MCF 10A (cell line): ENCODE data around the gene MAN2A1. TPM values are rescaled to one million over a fixed set of nuclear protein-coding genes. Genes with fewer than 3 reads are reported as not detected.

Source experiments
- BruUV-seq: library from RNA; stranded (reverse); fragments of 400-500 nt; replicated peaks from 2 replicates; lab custom pipeline; 2021; lab: Mats Ljungman, UMichigan
- CTCF ChIA-PET: fragments of 300-600 bp; sonication (Branson Sonifier 250); formaldehyde crosslinking; extraction: SDS; loops from one replicate; lab custom pipeline; 2021; ENCODE audit warnings: antibody characterized with exemption, inconsistent platforms; lab: Yijun Ruan, JAX
- POLR2A ChIA-PET: fragments of 300-600, 350-650 bp; sonication (Branson Sonifier 250); formaldehyde crosslinking; extraction: SDS; loops from one replicate; lab custom pipeline; 2020; ENCODE audit warnings: antibody characterized with exemption, inconsistent platforms; lab: Yijun Ruan, JAX
- DNase-seq: peaks from one replicate; pipeline ENCODE4 v3.0.0-alpha.2; 2018; ENCODE audit not compliant: unreplicated experiment
- H3K27ac Mint-ChIP-seq: one replicate; pipeline ENCODE4 v1.8.0; 2022; ENCODE audit warnings: mild to moderate bottlenecking, low read depth, mixed read lengths; ENCODE audit not compliant: unreplicated experiment
- H3K27me3 Mint-ChIP-seq: one replicate; pipeline ENCODE4 v1.8.0; 2022; ENCODE audit warnings: mixed read lengths; ENCODE audit not compliant: insufficient read depth, unreplicated experiment
- H3K36me3 Mint-ChIP-seq: one replicate; pipeline ENCODE4 v1.8.0; 2022; ENCODE audit warnings: mild to moderate bottlenecking, moderate library complexity, mixed read lengths; ENCODE audit not compliant: insufficient read depth, unreplicated experiment
- H3K4me1 Mint-ChIP-seq: one replicate; pipeline ENCODE4 v1.8.0; 2022; ENCODE audit warnings: mixed read lengths; ENCODE audit not compliant: insufficient read depth, unreplicated experiment
- H3K4me3 Mint-ChIP-seq: one replicate; pipeline ENCODE4 v1.8.0; 2022; ENCODE audit warnings: mild to moderate bottlenecking, moderate library complexity, mixed read lengths; ENCODE audit not compliant: unreplicated experiment
- H3K9me3 Mint-ChIP-seq: one replicate; pipeline ENCODE4 v1.8.0; 2022; ENCODE audit warnings: mixed read lengths; ENCODE audit not compliant: unreplicated experiment
- intact Hi-C: fragments of 100-400 bp; cut with micrococcal nuclease; formaldehyde crosslinking; loops from 2 replicates; pipeline ENCODE4 v1.14.1; 2022
- total RNA-seq: library from RNA; stranded (reverse); gene quantifications from 2 replicates; pipeline ENCODE4 v1.2.3, GENCODE V29; 2022
- TF ChIP-seq, protein P1 (sequence below): fragments of 200-600 bp; IDR thresholded peaks from one replicate; pipeline ENCODE4 v1.8.0; 2022; ENCODE audit warnings: antibody characterized with exemption, mild to moderate bottlenecking; ENCODE audit not compliant: unreplicated experiment

MAN2A1 gene
- total RNA-seq, 1 experiment from 2014 or later = 44.1 TPM

DNA sequence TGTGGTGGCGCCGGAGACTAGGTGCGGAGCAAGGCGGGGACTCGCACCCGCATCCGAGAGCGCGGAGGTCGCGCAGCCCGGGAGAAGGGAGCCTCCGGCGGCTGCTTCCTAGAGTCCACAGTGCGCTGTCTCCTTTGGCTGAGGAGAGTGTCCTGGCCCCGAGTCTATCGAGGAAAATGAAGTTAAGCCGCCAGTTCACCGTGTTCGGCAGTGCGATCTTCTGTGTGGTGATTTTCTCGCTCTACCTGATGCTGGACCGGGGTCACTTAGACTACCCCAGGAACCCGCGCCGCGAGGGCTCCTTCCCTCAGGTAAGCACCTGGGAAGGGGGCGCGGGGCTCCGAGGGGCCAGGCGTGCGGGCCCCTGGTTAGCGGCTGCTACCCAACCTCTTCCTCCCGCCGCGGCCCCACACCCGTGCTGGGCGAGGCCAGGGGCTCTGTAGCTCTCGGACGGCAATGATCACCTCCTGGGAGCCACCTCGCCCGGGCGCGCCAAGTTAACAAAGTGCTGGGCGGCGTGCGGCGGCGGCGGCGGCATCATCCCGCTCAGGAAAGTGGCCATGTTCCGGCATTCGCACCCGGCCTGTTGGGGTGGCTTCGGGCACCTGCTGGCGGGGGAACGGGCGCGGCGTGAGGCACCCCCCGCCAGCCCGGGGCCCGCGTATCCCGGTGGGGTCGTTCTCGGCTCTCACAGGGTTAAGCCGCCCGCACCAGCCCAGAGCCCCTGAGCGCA, 681 bp downstream of the MAN2A1 start:
- Mint-ChIP-seq H3K4me3 (peak overlapping the region; percentile 94), H3K36me3 (peaks cover 6% of the 10 kb centered on the region), H3K27ac (peak overlapping the region; percentile 88), H3K4me1 (peaks cover 39% of the 10 kb centered on the region), H3K9me3 (no peaks in the 10 kb centered on the region), H3K27me3 (no peaks in the 10 kb centered on the region)
- BruUV-seq = TSS peak; percentile 65
- CTCF ChIA-PET = interaction anchor here (0.6 to 1.2 kb wide), 10 partner anchors 23 to 670 kb away, joined by 3 to 5 read pairs (median 3); no protein-coding TSS in a partner anchor
- POLR2A ChIA-PET = interaction anchor here (0.5 to 3.9 kb wide), 30 partner anchors 8 to 1048 kb away, joined by 3 to 13 read pairs (median 4); partner anchors contain the start of genes PJA2 and SLC25A46
- intact Hi-C loops = loop anchor here (2.0 to 10.0 kb wide), 9 partner anchors 52 to 934 kb away; no protein-coding TSS in a partner anchor
- TF ChIP-seq, protein P1, sequence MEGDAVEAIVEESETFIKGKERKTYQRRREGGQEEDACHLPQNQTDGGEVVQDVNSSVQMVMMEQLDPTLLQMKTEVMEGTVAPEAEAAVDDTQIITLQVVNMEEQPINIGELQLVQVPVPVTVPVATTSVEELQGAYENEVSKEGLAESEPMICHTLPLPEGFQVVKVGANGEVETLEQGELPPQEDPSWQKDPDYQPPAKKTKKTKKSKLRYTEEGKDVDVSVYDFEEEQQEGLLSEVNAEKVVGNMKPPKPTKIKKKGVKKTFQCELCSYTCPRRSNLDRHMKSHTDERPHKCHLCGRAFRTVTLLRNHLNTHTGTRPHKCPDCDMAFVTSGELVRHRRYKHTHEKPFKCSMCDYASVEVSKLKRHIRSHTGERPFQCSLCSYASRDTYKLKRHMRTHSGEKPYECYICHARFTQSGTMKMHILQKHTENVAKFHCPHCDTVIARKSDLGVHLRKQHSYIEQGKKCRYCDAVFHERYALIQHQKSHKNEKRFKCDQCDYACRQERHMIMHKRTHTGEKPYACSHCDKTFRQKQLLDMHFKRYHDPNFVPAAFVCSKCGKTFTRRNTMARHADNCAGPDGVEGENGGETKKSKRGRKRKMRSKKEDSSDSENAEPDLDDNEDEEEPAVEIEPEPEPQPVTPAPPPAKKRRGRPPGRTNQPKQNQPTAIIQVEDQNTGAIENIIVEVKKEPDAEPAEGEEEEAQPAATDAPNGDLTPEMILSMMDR = no peak
- DNase-seq = peak; percentile 51

DNA sequence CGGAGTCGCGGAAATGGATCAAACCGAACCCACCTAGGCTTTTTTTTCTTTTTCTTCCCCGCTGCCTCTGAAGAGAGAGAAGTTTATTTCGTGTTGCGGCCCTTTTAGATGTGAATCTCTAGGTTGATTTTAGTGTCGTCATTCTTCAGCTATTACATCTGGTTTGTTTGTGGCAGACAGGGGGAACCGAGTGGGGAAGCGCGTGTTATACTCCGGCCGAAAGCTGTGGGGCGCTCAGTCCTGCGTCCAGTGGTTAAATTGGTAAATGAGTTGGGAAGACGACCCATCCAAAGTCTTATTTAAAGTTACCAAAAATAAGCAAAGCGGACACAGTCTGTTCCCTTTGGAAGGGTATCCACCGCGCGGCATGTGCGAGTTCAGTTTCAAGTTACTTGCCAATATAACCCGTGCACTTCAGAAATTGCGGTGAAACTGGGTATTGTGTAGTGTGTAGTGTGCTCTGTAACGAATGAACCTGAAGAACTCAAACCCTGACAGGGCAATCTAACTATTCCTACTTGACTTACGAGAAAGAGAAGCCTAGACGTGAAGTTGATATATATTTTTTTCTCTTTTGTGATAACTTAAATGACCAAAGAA, 1.3 kb downstream of the MAN2A1 start:
- BruUV-seq = TSS peak; percentile 56
- H3K4me3 Mint-ChIP-seq = peak overlapping the region; percentile 94
- intact Hi-C loops = loop anchor here (2.0 to 10.0 kb wide), 9 partner anchors 51 to 934 kb away; no protein-coding TSS in a partner anchor
- peaks cover 6% of the 10 kb centered on the region for H3K36me3 Mint-ChIP-seq
- no peaks in the 10 kb centered on the region for H3K27me3 Mint-ChIP-seq
- peak; percentile 77 for DNase-seq
- ChIA-PET POLR2A (interaction anchor here (0.6 to 3.9 kb wide), 14 partner anchors 10 to 938 kb away, joined by 3 to 13 read pairs (median 4); partner anchors contain the start of gene PJA2), CTCF (interaction anchor here (0.5 to 1.2 kb wide), 15 partner anchors 8 to 898 kb away, joined by 3 to 5 read pairs (median 3); no protein-coding TSS in a partner anchor)
- H3K9me3 Mint-ChIP-seq = no peaks in the 10 kb centered on the region
- TF ChIP-seq, protein P1 = peak; percentile 58
- peaks cover 43% of the 10 kb centered on the region for H3K4me1 Mint-ChIP-seq
- H3K27ac Mint-ChIP-seq = peak overlapping the region; percentile 88

DNA sequence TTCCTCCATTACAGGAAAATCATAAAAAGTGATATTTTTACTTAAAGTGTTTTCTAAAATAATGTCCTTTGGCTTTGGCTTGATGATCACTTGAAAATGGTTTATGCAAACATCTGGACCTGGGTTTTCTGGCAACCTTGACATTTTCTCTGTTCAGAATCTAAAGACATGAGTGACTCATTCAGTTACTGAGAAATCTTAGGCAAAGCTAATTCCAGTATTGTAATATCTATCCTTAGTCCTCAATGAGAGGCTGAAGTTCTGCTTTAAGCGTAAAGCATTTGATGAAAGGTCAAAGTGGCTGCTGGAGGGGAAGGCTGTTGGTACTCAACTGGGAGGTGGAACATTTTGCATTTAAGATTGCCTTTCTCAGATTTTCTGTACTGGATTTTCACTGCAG, 2.3 kb downstream of the MAN2A1 start:
- intact Hi-C loops = loop anchor here (2.0 to 10.0 kb wide), 9 partner anchors 50 to 933 kb away; no protein-coding TSS in a partner anchor
- CTCF ChIA-PET = interaction anchor here (0.6 to 1.2 kb wide), 11 partner anchors 10 to 1613 kb away, joined by 3 to 6 read pairs (median 3); no protein-coding TSS in a partner anchor
- peak overlapping the region; percentile 88 for H3K27ac Mint-ChIP-seq
- H3K4me1 Mint-ChIP-seq = peaks cover 43% of the 10 kb centered on the region
- BruUV-seq = no TSS peak
- peaks cover 6% of the 10 kb centered on the region for H3K36me3 Mint-ChIP-seq
- peak overlapping the region; percentile 94 for H3K4me3 Mint-ChIP-seq
- TF ChIP-seq, protein P1 = no peak
- peak; percentile 63 for DNase-seq
- no peaks in the 10 kb centered on the region for H3K9me3 Mint-ChIP-seq
- POLR2A ChIA-PET = interaction anchor here (0.6 to 2.4 kb wide), 14 partner anchors 15 to 415 kb away, joined by 3 to 10 read pairs (median 4); partner anchors contain the start of gene PJA2
- no peaks in the 10 kb centered on the region for H3K27me3 Mint-ChIP-seq
